OCI-LY7 (cell line): ENCODE measurements around the gene CIZ1.

Source experiments
- CTCF ChIP-seq: fragments of 200-600 bp; sonication (generic); conservative IDR thresholded peaks from 2 replicates; pipeline ENCODE4 v1.5.1; 2014; ENCODE audit warnings: mild to moderate bottlenecking, antibody characterized with exemption, low read length, moderate library complexity, mixed read lengths
- EZH2phosphoT487 ChIP-seq: fragments of 200-600 bp; sonication (generic); IDR thresholded peaks from 2 replicates; pipeline ENCODE4 v1.6.1; 2018; ENCODE audit warnings: low read depth, borderline replicate concordance, mild to moderate bottlenecking, mixed run types, antibody characterized with exemption, low read length, moderate library complexity, mixed read lengths

- TF ChIP-seq CTCF, result no peak
- no peak for TF ChIP-seq EZH2phosphoT487
Measured at GRCh38 chr9:128216781-128217553, 25.6 kb upstream of the CIZ1 start.
